ENCODE data around the gene GDF15. TPM values are rescaled to one million over a fixed set of nuclear protein-coding genes. Genes with fewer than 3 reads are reported as not detected.

GDF15 gene
- total RNA-seq, 1 donor from 2014 or later: not detected

- intact Hi-C loops (cut with micrococcal nuclease): no loop called here
- Mint-ChIP-seq H3K4me3 (no peak overlapping the region), H3K4me1 (peaks cover 64% of the 10 kb centered on the region), H3K36me3 (ENCODE audit: low read depth) (no peaks in the 10 kb centered on the region), H3K27ac (no peak overlapping the region), H3K27me3 (peaks cover 18% of the 10 kb centered on the region), H3K9me3 (no peaks in the 10 kb centered on the region)
- POLR2A ChIA-PET: interaction anchor here (0.5 to 7.2 kb wide), 3 partner anchors 11 to 141 kb away, joined by 3 to 47 read pairs (median 11); partner anchors contain the start of gene JUND
- ATAC-seq (ENCODE audit: low read depth): no peak
- DNase-seq: no peak
- CTCF ChIA-PET: interaction anchor here (3.0 kb wide), 1 partner anchor 143 kb away, joined by 16 read pairs; no protein-coding TSS in a partner anchor
- no peak for TF ChIP-seq CTCF (IDR thresholded peaks at IDR 0.05)
Observed at GRCh38 chr19:18421371-18421959, 35.5 kb downstream of the GDF15 start.

GRCh38 chr19:18422530-18423191, 36.7 kb downstream of the GDF15 start:
- ChIA-PET CTCF (interaction anchor here (0.6 kb wide), 1 partner anchor 11 kb away, joined by 4 read pairs; no protein-coding TSS in a partner anchor), POLR2A (interaction anchor here (0.5 to 7.2 kb wide), 2 partner anchors 97 to 142 kb away, joined by 3 to 47 read pairs; partner anchors contain the start of gene JUND)
- H3K9me3 Mint-ChIP-seq: no peaks in the 10 kb centered on the region
- H3K27me3 Mint-ChIP-seq: peaks cover 11% of the 10 kb centered on the region
- intact Hi-C loops (cut with micrococcal nuclease): no loop called here
- peaks cover 56% of the 10 kb centered on the region for H3K4me1 Mint-ChIP-seq
- no peak overlapping the region for H3K4me3 Mint-ChIP-seq
- H3K36me3 Mint-ChIP-seq (ENCODE audit: low read depth): no peaks in the 10 kb centered on the region
- H3K27ac Mint-ChIP-seq: no peak overlapping the region
- TF ChIP-seq CTCF (IDR thresholded peaks at IDR 0.05): no peak
- DNase-seq (no peak), ATAC-seq (ENCODE audit: low read depth) (no peak)

- H3K4me3 Mint-ChIP-seq: no peak overlapping the region
- DNase-seq (no peak), ATAC-seq (ENCODE audit: low read depth) (no peak)
- POLR2A ChIA-PET: interaction anchor here (0.6 kb wide), 1 partner anchor 401 kb away, joined by 4 read pairs; no protein-coding TSS in a partner anchor
- no peak for TF ChIP-seq CTCF (IDR thresholded peaks at IDR 0.05)
- H3K27ac Mint-ChIP-seq: no peak overlapping the region
- CTCF ChIA-PET: interaction anchor here (1.4 kb wide), 1 partner anchor 10 kb away, joined by 5 read pairs; no protein-coding TSS in a partner anchor
- H3K36me3 Mint-ChIP-seq (ENCODE audit: low read depth): no peaks in the 10 kb centered on the region
- peaks cover 4% of the 10 kb centered on the region for H3K27me3 Mint-ChIP-seq
- peaks cover 48% of the 10 kb centered on the region for H3K4me1 Mint-ChIP-seq
- intact Hi-C loops (cut with micrococcal nuclease): no loop called here
- H3K9me3 Mint-ChIP-seq: no peaks in the 10 kb centered on the region
Observed at GRCh38 chr19:18423258-18424020, 37.5 kb downstream of the GDF15 start.

- no peak for TF ChIP-seq CTCF (IDR thresholded peaks at IDR 0.05)
- Mint-ChIP-seq H3K27me3 (no peaks in the 10 kb centered on the region), H3K36me3 (ENCODE audit: low read depth) (no peaks in the 10 kb centered on the region), H3K4me3 (no peak overlapping the region), H3K9me3 (no peaks in the 10 kb centered on the region), H3K4me1 (peaks cover 42% of the 10 kb centered on the region), H3K27ac (no peak overlapping the region)
- ATAC-seq (ENCODE audit: low read depth): no peak
- ChIA-PET POLR2A (interaction anchor here (0.6 kb wide), 2 partner anchors 56 to 402 kb away, joined by 4 to 6 read pairs; no protein-coding TSS in a partner anchor), CTCF (interaction anchor here (1.4 kb wide), 1 partner anchor 11 kb away, joined by 5 read pairs; no protein-coding TSS in a partner anchor)
- intact Hi-C loops (cut with micrococcal nuclease): no loop called here
- DNase-seq: no peak
Observed at GRCh38 chr19:18424122-18424889, 38.3 kb downstream of the GDF15 start.
